Neuronal stem cell (in vitro differentiated cells): ENCODE results near the gene ZNF98. TPM values are rescaled to one million over a fixed set of nuclear protein-coding genes. Genes with fewer than 3 reads are reported as not detected.

Source experiments
- small RNA-seq: library from polyadenylated mRNA; stranded (forward); fragments of <200 nt; extraction: miRNeasy Mini kit (QIAGEN cat#:217004); gene quantifications from one replicate; pipeline ENCODE3, GENCODE V24; 2013; ENCODE audit not compliant: insufficient read depth

ZNF98 gene

Small RNA genes lying within 50 kb of the gene (small RNA-seq; reads per million reads assigned to genes)
- not detected for gene AC011494.1
